Measurements from ENCODE around the gene CCL24.
"Not testable (repeated sequence)": the region's sequence is repeated elsewhere in the genome, so short reads cannot be mapped to it uniquely, and the experiment has no call there.

CCL24 gene

DNA sequence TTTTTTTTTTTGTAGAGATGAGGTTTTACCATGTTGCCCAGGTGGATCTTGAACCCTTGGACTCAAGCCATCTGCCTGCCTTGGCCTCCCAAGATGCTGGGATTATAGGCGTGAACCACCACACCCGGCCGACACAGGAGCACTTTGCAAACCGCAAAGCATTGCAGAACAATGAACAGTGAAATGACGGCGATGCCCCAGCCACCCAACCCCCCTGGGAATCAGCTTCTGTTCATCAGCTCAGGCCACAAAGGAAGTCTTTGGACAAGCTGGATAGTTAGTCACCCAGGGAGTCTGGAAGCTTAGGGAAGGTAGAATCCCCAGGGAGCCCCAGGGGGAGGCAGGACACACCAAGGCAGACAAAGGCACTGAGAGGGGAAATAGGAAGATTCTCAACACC is 16.1 kb upstream of the CCL24 start:
- DNase-seq; in situ Hi-C loops (cut with HindIII; ENCODE audit: low pct_ligation_motif_present, low pct_unique_long_range_greater_than_20kb, low sequenced_read_pairs): not testable (repeated sequence)

DNA sequence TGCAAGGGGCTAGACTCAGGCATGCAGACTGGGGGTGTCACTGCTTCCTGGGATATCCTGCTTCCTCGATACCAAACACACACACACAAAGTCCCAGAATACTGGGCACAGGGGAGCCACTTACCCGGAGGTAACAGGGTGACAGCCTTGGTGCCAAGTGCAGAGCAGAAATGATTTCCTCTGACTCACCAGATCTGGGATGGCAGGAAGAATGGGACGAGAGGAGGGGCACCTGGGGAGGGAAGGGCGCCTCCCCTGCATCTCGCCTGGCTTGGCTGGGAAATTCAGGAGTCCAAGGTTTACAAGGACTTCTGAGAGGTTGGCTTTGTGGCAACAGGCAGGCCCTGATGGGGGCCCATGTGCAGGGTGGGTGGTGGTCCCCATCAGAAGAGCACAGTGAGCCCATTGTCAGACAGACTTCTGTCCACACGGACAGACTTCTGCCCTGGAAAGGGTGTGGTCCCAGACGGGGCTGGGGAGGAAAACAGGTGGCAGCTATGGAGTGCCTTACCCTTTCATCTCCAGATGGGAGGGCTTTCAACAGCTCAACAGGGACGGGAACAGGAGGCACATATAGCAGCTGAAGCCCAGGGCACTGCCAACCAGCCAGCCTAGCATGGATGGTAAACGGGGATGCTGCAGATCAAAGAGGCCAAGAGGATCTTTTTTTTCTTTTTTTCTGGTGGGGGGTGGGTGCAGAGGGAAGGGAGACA is 9.7 kb upstream of the CCL24 start:
- DNase-seq = no peak
- in situ Hi-C loops (cut with HindIII; ENCODE audit: low pct_ligation_motif_present, low pct_unique_long_range_greater_than_20kb, low sequenced_read_pairs) = no loop called here

DNA sequence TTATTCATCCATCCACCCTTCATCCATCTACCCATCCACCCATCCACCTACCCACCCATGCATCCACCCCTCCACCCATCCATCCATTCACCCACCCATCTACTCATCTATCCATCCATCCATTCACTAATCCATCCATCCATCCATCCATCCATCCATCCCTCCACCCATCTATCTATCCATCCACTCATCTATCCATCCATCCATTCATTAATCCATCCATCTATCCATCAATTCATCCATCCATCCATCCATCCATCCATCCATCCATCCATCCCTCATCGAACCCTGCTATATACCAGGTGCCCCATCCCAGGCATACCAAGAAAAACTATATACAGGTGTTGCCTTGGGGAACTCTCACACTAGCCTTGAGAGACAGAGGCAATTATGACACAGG is 7.1 kb upstream of the CCL24 start:
- in situ Hi-C loops (cut with HindIII; ENCODE audit: low pct_ligation_motif_present, low pct_unique_long_range_greater_than_20kb, low sequenced_read_pairs) = no loop called here
- no peak for DNase-seq

DNA sequence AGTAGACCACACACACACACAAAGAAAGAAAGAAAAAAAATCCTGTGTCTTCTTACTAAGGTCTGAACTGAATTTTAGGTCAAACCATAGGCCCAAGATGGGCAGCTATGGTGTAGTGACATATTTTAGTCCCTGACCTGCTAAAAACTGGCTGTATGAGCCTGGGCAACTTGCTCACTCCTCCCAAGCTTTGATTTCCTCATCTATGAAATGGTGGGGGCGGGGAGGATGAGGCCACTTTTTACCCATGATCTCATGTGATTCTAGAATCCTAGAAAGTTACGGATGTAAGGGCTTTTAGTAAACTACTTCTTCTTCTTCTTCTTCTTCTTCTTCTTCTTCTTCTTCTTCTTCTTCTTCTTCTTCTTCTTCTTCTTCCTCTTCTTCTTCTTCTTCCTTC is 6.1 kb upstream of the CCL24 start:
- in situ Hi-C loops (cut with HindIII; ENCODE audit: low pct_ligation_motif_present, low pct_unique_long_range_greater_than_20kb, low sequenced_read_pairs) = no loop called here
- no peak for DNase-seq

DNA sequence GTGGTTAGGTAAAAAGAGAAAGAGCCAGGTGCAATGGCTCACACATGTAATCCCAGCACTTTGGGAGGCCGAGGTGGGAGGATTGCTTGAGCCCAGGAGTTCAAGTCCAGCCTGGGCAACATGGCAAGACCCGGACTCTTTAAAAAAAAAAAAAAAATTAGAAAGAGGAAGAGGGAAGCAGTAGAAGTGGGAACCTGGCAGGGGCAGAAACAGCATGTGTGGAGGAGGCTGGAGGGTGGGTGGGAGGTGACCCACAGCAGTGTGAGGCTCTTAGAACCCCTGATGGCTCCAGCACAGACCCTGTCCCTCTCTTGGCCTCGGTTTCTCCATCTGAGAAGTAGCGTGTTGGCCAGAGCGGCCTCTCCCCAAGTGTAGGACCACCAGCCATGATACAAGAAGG is 4.9 kb upstream of the CCL24 start:
- DNase-seq = no peak

DNA sequence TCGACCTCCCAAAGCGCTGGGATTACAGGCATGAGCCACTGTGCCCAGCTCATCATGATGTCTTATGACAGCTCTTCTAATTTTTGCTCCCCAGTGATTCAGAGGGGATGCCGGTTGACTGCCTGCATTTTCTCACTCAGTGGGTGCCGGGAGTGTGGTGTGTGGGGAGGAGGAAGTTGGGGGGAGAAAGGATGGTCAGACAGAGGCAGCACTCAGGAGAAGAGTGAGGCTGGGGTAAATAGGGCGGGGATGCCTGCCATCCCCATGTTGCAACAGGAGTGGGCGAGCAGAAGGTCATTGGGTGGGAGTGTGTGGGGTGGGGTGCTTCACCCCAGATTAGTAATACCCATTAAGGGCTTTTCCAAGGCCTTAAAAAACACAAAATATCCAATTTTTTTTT is 3.5 kb upstream of the CCL24 start:
- DNase-seq = no peak
- in situ Hi-C loops (cut with HindIII; ENCODE audit: low pct_ligation_motif_present, low pct_unique_long_range_greater_than_20kb, low sequenced_read_pairs) = no loop called here

More for the DNA sequence above, 4.9 kb upstream of the CCL24 start:
- in situ Hi-C loops (cut with HindIII; ENCODE audit: low pct_ligation_motif_present, low pct_unique_long_range_greater_than_20kb, low sequenced_read_pairs) = no loop called here

DNA sequence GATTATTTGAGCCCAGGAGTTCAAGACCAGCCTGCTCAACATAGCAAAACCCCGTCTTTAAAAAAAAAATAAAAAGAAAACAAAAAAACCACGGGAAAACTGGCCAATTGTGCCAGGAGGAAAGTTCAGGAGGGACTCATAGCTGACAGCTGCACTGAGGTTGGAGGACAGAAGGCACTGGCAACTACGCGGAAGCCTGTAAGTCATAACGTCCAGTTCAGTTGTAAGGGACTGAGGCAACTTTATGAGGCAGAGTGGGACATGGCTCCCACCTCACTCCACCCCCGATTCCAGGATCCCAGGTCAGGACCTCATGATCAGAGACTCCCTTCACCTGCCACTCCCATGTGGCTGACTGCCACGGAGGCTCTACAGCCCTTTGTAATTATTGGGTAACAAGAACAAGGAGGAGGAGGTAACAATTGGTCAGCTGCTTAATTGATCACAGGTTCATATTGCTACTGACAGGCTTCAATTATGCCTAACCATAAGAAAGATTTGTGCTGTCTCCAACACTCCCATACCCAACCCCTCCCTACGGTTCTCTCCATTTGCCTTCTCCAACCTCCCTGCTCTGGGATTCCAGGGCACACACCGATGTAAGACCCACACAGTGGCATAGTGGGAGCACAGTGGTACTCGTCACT is 1.9 kb upstream of the CCL24 start:
- no peak for DNase-seq
- in situ Hi-C loops (cut with HindIII; ENCODE audit: low pct_ligation_motif_present, low pct_unique_long_range_greater_than_20kb, low sequenced_read_pairs) = no loop called here

DNA sequence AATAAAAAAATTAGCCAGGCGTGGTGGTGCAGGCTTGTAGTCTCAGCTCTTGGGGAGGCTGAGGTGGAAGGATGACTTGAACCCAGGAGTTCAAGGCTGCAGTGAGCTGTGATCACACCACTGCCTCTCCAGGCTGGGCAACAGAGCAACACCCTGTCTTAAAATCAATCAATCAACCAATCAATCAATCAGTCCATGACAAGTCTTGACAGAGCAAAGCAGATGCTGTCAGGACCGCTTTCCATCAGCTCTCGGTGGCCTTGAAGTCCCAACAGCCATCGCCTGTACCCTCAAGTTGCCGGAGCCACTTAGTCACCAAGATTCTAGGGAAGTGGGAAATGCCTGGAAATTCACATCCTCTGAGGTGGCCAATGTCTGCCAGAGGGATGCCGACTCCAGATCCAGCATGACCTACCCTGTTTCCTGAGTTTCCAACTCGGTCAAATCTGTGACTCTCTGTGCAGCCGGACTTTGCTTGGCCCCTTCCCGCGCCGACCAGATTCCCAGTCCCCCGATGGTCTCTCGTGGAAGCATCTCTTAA is 871 bp upstream of the CCL24 start:
- DNase-seq = no peak
- in situ Hi-C loops (cut with HindIII; ENCODE audit: low pct_ligation_motif_present, low pct_unique_long_range_greater_than_20kb, low sequenced_read_pairs) = no loop called here

DNA sequence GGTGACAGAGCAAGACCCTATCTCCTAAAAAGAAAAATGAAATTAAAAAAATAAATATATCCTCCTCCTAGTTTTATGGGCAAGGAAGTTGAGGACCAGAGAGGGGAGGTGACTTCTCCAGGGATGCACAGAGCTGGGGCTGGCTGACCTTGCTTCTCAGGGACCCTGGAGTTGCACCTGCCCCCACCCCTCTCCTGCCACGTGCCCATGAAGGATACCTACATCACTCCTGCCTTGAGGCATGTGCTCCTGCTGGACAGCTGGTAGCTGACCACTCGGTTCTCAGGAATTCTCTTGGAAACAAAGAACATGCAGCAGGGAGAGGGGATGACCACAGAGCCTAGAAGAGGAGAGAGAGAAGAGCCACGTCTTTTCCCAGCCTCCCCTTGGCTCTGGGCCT is 522 bp downstream of the CCL24 start:
- in situ Hi-C loops (cut with HindIII; ENCODE audit: low pct_ligation_motif_present, low pct_unique_long_range_greater_than_20kb, low sequenced_read_pairs) = no loop called here
- no peak for DNase-seq

DNA sequence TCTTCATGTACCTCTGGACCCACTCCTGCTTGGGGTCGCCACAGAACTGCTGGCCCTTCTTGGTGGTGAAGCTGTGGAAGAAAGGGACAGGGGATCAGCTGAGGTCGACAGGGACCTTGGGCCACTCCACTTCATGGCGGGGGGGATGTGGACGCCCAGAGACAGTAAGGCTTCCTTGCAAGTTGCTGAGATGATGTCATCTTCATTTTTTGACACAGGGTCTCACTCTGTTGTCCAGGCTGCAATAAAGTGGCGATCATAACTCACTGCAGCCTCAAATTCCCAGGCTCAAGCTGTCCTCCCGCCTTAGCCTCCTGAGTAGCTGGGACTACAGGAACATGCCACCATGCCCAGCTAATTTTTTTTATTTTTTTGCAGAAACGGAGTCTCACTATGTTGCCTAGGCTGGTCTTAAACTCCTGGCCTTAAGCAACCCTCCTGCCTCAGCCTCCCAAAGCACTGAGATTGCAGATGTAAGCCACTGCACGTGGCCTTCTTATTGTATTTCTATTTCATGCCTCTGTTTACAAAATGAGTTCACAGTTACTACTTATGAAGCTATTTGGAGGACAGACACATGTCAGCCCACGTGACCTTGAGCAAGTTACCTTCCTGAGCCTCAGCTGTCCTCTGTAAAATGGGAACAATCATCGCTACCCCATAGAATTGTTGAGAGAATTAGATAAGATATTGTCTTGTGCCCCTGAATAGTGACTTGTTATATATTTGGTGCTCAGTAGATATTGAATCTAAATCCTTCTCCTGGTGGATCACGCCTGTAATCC is 1.5 kb downstream of the CCL24 start:
- in situ Hi-C loops (cut with HindIII; ENCODE audit: low pct_ligation_motif_present, low pct_unique_long_range_greater_than_20kb, low sequenced_read_pairs) = no loop called here
- no peak for DNase-seq

DNA sequence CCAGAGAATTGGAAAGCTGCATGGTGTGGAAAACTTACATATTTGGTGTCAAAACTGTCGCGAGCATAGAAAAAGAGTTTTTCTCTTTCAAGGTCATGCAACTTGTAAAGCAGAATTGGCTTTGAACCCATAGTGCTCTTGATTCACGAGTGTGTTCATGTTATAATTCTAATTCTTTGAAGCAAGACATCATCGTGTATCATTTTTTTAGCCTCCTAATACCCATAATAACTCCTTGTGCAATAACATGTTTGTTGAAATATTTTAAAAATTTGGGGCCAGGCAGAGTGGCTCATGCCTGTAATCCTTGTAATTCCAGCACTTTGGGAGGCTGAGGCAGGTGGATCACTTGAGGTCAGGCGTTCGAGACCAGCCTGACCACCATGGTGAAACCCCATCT is 4.2 kb downstream of the CCL24 start:
- no peak for DNase-seq
- in situ Hi-C loops (cut with HindIII; ENCODE audit: low pct_ligation_motif_present, low pct_unique_long_range_greater_than_20kb, low sequenced_read_pairs) = no loop called here

DNA sequence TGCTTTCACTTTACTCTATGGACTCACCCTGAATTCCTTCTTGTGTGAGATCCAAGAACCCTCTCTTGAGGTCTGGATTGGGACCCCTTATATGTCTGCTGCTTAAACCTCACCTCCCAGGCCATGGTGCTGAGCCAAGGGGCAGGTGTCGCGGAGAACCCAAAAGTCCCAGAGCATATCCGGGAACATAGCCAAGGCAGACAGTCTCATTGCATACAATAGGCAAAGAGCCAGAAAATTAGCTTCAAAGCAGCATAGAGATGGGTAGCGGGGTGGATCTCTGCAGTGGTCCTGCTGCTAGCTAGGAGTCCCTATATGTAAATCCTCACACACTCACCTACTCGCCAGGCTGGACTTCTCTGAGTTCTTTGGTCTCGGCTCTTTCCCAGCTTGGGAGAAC is 5.5 kb downstream of the CCL24 start:
- in situ Hi-C loops (cut with HindIII; ENCODE audit: low pct_ligation_motif_present, low pct_unique_long_range_greater_than_20kb, low sequenced_read_pairs) = no loop called here
- no peak for DNase-seq

DNA sequence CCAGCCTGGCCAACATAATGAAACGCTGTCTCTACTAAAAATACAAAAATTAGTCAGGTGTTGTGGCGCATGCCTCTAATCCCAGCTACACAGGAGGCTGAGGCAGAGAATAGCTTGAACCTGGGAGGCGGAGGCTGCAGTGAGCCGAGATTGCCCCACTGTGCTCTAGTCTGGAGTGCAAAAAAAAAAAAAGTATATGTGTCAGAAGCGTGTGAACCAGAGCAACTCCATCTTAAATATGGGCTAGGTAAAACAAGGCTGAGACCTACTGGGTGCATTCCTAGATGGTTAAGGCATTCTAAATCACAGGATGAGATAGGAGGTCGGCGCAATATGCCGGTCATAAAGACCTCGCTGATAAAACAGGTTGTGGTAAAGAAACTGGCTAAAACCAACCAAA is 6.2 kb downstream of the CCL24 start:
- in situ Hi-C loops (cut with HindIII; ENCODE audit: low pct_ligation_motif_present, low pct_unique_long_range_greater_than_20kb, low sequenced_read_pairs) = no loop called here
- no peak for DNase-seq

DNA sequence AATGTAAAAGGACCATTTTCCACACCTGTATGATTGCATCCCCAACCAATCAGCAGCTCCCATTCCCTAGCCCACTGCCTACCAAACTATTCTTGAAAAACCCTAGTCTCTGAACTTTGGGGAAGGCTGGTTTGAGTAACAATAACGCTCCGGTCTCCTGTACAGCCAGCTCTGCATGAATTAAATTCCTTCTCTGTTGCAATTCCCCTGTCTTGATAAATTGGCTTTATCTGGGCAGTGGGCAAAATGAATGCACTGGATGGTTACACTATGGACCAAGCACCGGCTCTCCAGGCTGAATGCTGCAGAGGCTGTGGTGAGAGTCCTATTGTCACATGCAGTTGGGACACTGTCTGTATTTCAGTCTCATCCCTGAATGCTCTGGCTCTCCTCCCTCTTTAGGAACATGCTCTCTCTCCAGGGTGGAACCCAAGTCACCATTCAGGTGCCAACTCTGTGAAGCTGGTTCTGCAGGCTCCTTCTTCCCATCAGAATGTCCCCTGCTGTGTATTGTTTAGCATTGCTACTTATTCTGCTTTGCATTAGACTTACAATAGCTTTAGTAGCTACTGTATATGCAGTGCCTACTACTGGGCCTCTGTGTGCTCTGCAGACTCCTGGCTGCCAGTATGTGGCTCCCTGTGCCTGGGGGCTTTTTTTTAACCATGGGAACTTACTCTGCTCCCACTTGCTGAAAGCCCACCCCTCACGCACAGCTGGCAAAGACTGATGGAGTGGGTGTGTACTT is 6.9 kb downstream of the CCL24 start:
- in situ Hi-C loops (cut with HindIII; ENCODE audit: low pct_ligation_motif_present, low pct_unique_long_range_greater_than_20kb, low sequenced_read_pairs) = no loop called here
- DNase-seq = no peak

DNA sequence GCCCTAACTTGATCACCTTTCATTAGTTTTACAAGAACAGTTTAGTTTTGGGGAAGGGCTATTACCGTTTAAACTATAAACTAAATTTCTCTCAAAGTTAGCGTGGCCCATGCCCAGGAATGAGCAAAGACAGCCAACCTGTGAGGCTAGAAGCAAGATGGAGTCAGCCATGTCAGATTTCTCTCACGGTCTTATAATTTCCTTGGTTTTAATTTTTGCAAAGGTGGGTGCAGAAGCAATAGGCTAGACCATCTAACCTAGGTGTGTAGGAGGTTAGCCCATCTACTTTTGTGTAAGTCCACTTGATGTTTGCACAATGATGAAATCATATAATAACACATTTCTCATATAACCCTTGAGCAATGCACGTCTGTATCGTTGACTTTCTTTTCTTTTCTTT is 8.9 kb downstream of the CCL24 start:
- in situ Hi-C loops (cut with HindIII; ENCODE audit: low pct_ligation_motif_present, low pct_unique_long_range_greater_than_20kb, low sequenced_read_pairs) = no loop called here
- no peak for DNase-seq

DNA sequence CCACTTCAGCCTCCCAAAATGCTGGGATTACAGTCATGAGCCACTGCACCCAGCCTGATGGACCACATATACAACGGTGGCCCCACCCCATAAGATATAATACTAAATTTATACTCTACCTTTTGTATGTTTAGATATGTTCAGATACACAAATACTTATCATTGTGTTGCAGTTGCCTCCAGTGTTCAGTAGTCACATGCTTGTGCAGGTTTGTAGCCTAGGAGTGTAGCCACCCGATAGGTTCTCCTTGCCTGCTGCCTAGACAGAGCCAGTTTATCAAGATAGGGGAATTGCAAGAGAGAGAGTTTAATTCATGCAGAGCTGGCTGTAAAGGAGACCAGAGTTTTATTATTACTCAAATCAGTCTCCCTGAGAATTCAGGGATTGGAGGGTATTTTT is 9.6 kb downstream of the CCL24 start:
- in situ Hi-C loops (cut with HindIII; ENCODE audit: low pct_ligation_motif_present, low pct_unique_long_range_greater_than_20kb, low sequenced_read_pairs) = no loop called here
- no peak for DNase-seq

DNA sequence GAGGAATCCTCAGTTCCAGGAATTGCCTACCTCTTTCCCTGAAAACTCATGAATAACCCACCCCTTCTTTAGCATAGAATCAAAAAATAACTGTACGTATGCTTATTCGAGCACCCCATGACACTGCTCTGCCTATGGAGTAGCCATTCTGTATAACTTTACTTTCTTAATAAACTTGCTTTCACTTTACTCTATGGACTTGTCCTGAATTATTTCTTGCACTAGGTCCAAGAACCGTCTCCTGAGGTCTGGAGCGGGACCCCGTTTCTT is 11.1 kb downstream of the CCL24 start:
- DNase-seq = no peak
- in situ Hi-C loops (cut with HindIII; ENCODE audit: low pct_ligation_motif_present, low pct_unique_long_range_greater_than_20kb, low sequenced_read_pairs) = no loop called here

DNA sequence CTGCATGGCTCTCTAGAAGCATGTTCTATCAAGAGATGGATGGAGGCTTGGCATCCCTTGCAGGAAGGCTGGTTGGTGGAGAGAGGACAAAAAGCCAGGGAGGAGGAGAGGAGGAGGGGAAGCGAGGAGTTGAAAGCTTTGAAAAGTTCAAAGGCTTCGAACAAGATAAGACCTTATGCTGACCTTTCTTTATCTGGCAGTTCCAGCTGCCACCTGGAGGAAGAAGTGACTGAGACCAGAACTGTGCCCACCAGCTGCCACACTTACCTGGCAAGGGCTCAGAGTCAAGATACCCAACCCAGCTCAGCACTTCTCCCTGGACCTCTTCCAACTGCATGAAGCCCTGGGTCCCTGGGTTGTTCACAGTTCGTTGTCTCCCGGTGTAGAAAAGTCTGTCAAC is 14.8 kb downstream of the CCL24 start:
- in situ Hi-C loops (cut with HindIII; ENCODE audit: low pct_ligation_motif_present, low pct_unique_long_range_greater_than_20kb, low sequenced_read_pairs) = no loop called here
- no peak for DNase-seq

DNA sequence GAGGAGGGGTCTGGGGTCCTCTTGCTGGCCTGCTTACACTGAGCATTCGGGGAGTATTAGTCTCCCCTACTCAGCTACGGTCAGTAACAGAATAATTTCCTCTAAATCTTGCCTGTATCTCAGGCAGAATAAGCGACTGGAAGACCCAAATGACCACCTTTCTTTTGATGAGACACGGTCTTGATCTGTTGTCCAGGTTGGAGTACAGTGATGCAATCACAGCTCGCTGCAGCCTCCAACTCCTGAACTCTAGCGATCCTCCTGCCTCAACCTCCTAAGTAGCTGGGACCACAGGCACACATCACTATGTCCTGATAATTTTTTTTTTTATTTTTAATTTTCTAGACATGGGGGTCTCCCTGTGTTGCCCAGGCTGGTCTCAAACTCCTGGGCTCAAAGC is 17.2 kb downstream of the CCL24 start:
- in situ Hi-C loops (cut with HindIII; ENCODE audit: low pct_ligation_motif_present, low pct_unique_long_range_greater_than_20kb, low sequenced_read_pairs) = no loop called here
- DNase-seq = no peak
